Progenitor cell of endocrine pancreas (in vitro differentiated cells): ENCODE measurements around the gene TRPV4. TPM values are rescaled to one million over a fixed set of nuclear protein-coding genes. Genes with fewer than 3 reads are reported as not detected.

Source experiments
- DNase-seq: peaks from one replicate; pipeline ENCODE4 v3.0.0; 2021; ENCODE audit warnings: low spot score; ENCODE audit not compliant: unreplicated experiment
- H3K27ac Mint-ChIP-seq: 2 replicates; pipeline ENCODE4 v1.8.0; 2021; ENCODE audit warnings: mild to moderate bottlenecking, moderate library complexity, mixed read lengths
- H3K27me3 Mint-ChIP-seq: 2 replicates; pipeline ENCODE4 v1.8.0; 2021; ENCODE audit warnings: mixed read lengths
- H3K36me3 Mint-ChIP-seq: 2 replicates; pipeline ENCODE4 v1.8.0; 2022; ENCODE audit warnings: mixed read lengths; ENCODE audit not compliant: insufficient read depth
- H3K4me1 Mint-ChIP-seq: 2 replicates; pipeline ENCODE4 v1.8.0; 2021; ENCODE audit warnings: low read depth, mixed read lengths
- H3K4me3 Mint-ChIP-seq: 2 replicates; pipeline ENCODE4 v1.8.0; 2021; ENCODE audit warnings: low read depth, mild to moderate bottlenecking, moderate library complexity, mixed read lengths
- H3K9me3 Mint-ChIP-seq: 2 replicates; pipeline ENCODE4 v1.8.0; 2021; ENCODE audit warnings: low read depth, mixed read lengths
- CTCF ChIP-seq: fragments of 200-600 bp; sonication (generic); IDR thresholded peaks from one replicate; pipeline ENCODE4 v1.5.0; 2021; ENCODE audit warnings: antibody characterized with exemption, mild to moderate bottlenecking; ENCODE audit not compliant: unreplicated experiment
- total RNA-seq: library from RNA; stranded (reverse); gene quantifications from 2 replicates; pipeline ENCODE4 v1.2.1, GENCODE V29; 2021

TRPV4 gene
- total RNA-seq, 1 donor from 2014 or later = 5.2 TPM

GRCh38 chr12:109836916-109837315 lies 3.7 kb upstream of the TRPV4 start:
- no peak for TF ChIP-seq CTCF
- DNase-seq = no peak
- peaks cover 3% of the 10 kb centered on the region for H3K4me1 Mint-ChIP-seq
- H3K4me3 Mint-ChIP-seq = no peak overlapping the region
- peaks cover 7% of the 10 kb centered on the region for H3K27me3 Mint-ChIP-seq
- H3K27ac Mint-ChIP-seq = no peak overlapping the region
- no peaks in the 10 kb centered on the region for H3K36me3 Mint-ChIP-seq
- no peaks in the 10 kb centered on the region for H3K9me3 Mint-ChIP-seq

GRCh38 chr12:109835827-109836226 lies 2.6 kb upstream of the TRPV4 start:
- no peak for TF ChIP-seq CTCF
- H3K27ac Mint-ChIP-seq = no peak overlapping the region
- no peaks in the 10 kb centered on the region for H3K36me3 Mint-ChIP-seq
- no peaks in the 10 kb centered on the region for H3K9me3 Mint-ChIP-seq
- H3K27me3 Mint-ChIP-seq = peaks cover 7% of the 10 kb centered on the region
- H3K4me3 Mint-ChIP-seq = no peak overlapping the region
- DNase-seq = no peak
- H3K4me1 Mint-ChIP-seq = peaks cover 7% of the 10 kb centered on the region

- peaks cover 7% of the 10 kb centered on the region for H3K27me3 Mint-ChIP-seq
- peak overlapping the region; percentile 64 for H3K4me3 Mint-ChIP-seq
- no peak overlapping the region for H3K27ac Mint-ChIP-seq
- no peaks in the 10 kb centered on the region for H3K9me3 Mint-ChIP-seq
- H3K36me3 Mint-ChIP-seq = no peaks in the 10 kb centered on the region
- TF ChIP-seq CTCF = no peak
- H3K4me1 Mint-ChIP-seq = peaks cover 7% of the 10 kb centered on the region
- DNase-seq = no peak
These were observed 474 bp downstream of the TRPV4 start for GRCh38 chr12:109832541-109833306.

- peak overlapping the region; percentile 7 for H3K4me3 Mint-ChIP-seq
- H3K27ac Mint-ChIP-seq = no peak overlapping the region
- no peaks in the 10 kb centered on the region for H3K36me3 Mint-ChIP-seq
- H3K9me3 Mint-ChIP-seq = no peaks in the 10 kb centered on the region
- peaks cover 7% of the 10 kb centered on the region for H3K27me3 Mint-ChIP-seq
- H3K4me1 Mint-ChIP-seq = peaks cover 7% of the 10 kb centered on the region
- no peak for DNase-seq
- TF ChIP-seq CTCF = no peak
These were observed 1.3 kb downstream of the TRPV4 start for GRCh38 chr12:109831929-109832328.

- no peaks in the 10 kb centered on the region for H3K36me3 Mint-ChIP-seq
- no peaks in the 10 kb centered on the region for H3K9me3 Mint-ChIP-seq
- no peak for DNase-seq
- no peak overlapping the region for H3K4me3 Mint-ChIP-seq
- TF ChIP-seq CTCF = no peak
- peaks cover 7% of the 10 kb centered on the region for H3K4me1 Mint-ChIP-seq
- H3K27me3 Mint-ChIP-seq = peaks cover 7% of the 10 kb centered on the region
- H3K27ac Mint-ChIP-seq = no peak overlapping the region
These were observed 1.8 kb downstream of the TRPV4 start for GRCh38 chr12:109831365-109831764.
